Psoas muscle (tissue), 8 donors: ENCODE results near the gene SLC25A6. TPM values are rescaled to one million over a fixed set of nuclear protein-coding genes. Genes with fewer than 3 reads are reported as not detected.

ENCODE experiments used
- ATAC-seq, 4 donors: fragments of 200-7000 bp; cut with Tn5 transposase; one replicate each; pipeline ENCODE4 v1.9.1; 2020; ENCODE audit warnings: moderate library complexity in 3 of 4, mild to moderate bottlenecking in 2 of 4
- DNase-seq, 2 donors: peaks; one replicate each; pipeline ENCODE4 v3.0.0-alpha.2; 2020
- H3K27ac ChIP-seq: fragments of 200-600 bp; one replicate; pipeline ENCODE4 v1.8.0; 2022
- H3K27me3 ChIP-seq, 3 donors: fragments of 200-600 bp in 1 of 3; one replicate each; pipeline versions ENCODE4 v1.6.1 to v1.8.0; 2013 to 2022; ENCODE audit warnings: low read length in 2 of 3, mild to moderate bottlenecking in 2 of 3, moderate library complexity in 1 of 3; ENCODE audit not compliant: insufficient read depth in 3 of 3
- H3K36me3 ChIP-seq, 2 donors: fragments of 200-600 bp in 1 of 2; one replicate each; pipeline versions ENCODE4 v1.6.1 to v1.8.0; 2013 to 2022; ENCODE audit warnings: low read depth in 1 of 2, mild to moderate bottlenecking in 1 of 2, moderate library complexity in 1 of 2; ENCODE audit not compliant: insufficient read depth in 1 of 2
- H3K4me1 ChIP-seq: fragments of 200-600 bp; one replicate; pipeline ENCODE4 v1.8.0; 2022
- H3K4me3 ChIP-seq: fragments of 200-600 bp; one replicate; pipeline ENCODE4 v1.8.0; 2022; ENCODE audit warnings: mild to moderate bottlenecking
- H3K9me3 ChIP-seq: fragments of 200-600 bp; one replicate; pipeline ENCODE4 v1.8.0; 2022
- WGBS, 3 donors: extraction: QIAGEN DNeasy Blood & Tissue Kit; methylation state at CpG; one replicate each; pipeline versions ENCODE4 v1.1.6 to v1.1.7; 2013; 5-methylcytosine and 5-hydroxymethylcytosine counted together
- intact Hi-C, 2 donors: fragments of 100-400 bp; cut with DNase I; formaldehyde crosslinking; loops; one replicate each; pipeline versions ENCODE4 v1.11.0 to v1.14.2; 2022
- polyA plus RNA-seq, 3 donors: library from polyadenylated mRNA; stranded (reverse); fragments of 200-250 nt; gene quantifications; one replicate each; pipeline ENCODE4 v1.2.3, GENCODE V29; 2013
- total RNA-seq, 4 donors: library from RNA; stranded (reverse); fragmentation: NEBNext Ultra II Directional in 2 of 4; extraction: Animal tissue kit (Norgen Biotek cat#: 25700) in 2 of 4; gene quantifications; one replicate each; pipeline versions ENCODE4 v1.2.1 to v1.2.4, GENCODE V29; 2021 to 2023
- TF ChIP-seq, protein P1 (sequence below): fragments of 200-600 bp; IDR thresholded peaks from one replicate; pipeline ENCODE4 v1.8.0; 2022; ENCODE audit warnings: antibody characterized with exemption
- donor health status: healthy with polysubstance abuse.
- donor health status: DM: no; HTN: no; CAD: no; lungs with moderate emphysema.
- donor health status: Bipolar disorder and iron deficiency.
- donor health status: healthy.
- donor health status: DM: yes; HTN: yes; CAD: no.
- donor health status: DM: no; HTN: no; CAD: no.
- donor health status: DM: no; HTN: no; CAD: no.
- donor health status: DM: yes; HTN: yes; CAD: no.

SLC25A6 gene
- total and polyA plus RNA-seq, 7 donors: 48.4 to 189 (median 83.0) TPM

DNA sequence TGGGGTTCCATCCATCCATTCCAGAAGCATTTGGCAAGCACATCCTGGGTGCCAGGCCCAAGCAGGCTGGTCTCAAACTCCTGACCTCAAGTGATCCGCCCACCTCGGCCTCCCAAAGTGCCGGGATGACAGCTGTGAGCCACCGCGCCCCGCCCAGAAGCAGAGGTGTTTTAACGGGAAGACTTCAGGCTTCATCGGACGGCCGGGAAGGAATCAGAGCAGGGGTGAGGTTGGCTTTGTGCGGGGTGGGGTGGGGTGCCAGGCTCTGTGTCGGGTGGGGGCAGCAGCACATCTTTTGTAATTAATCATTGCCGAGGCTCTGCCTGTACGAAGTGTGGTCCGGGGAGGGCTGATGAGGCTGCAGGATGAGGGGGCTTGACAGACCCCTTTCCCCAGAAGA, 5.1 kb upstream of the SLC25A6 start:
- intact Hi-C loops: loop anchor here in 1 of 2 donors (10.0 kb wide), 1 partner anchor 48 kb away; no protein-coding TSS in a partner anchor

DNA sequence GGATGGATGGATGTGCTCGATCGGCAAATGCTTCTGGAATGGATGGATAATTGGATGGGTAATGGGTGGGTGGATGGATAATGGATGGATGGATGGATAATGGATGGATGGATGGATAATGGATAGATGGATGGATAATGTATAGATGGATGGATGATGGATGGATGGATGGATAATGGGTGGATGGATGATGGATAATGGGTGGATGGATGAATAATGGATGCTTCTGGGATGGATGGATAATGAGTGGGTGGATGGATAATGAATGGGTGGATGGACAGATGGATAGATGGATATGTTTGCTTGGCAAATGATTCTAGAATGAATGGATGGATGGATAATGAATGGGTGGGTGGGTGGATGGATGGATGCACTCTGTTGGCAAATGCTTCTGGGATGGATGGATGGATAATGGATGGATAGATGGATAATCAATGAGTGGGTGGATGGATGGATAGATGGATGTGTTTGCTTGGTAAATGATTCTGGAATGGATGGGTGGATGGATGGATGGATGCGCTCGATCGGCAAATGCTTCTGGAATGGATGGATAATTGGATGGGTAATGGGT, 3.8 kb upstream of the SLC25A6 start:
- TF ChIP-seq, protein P1, sequence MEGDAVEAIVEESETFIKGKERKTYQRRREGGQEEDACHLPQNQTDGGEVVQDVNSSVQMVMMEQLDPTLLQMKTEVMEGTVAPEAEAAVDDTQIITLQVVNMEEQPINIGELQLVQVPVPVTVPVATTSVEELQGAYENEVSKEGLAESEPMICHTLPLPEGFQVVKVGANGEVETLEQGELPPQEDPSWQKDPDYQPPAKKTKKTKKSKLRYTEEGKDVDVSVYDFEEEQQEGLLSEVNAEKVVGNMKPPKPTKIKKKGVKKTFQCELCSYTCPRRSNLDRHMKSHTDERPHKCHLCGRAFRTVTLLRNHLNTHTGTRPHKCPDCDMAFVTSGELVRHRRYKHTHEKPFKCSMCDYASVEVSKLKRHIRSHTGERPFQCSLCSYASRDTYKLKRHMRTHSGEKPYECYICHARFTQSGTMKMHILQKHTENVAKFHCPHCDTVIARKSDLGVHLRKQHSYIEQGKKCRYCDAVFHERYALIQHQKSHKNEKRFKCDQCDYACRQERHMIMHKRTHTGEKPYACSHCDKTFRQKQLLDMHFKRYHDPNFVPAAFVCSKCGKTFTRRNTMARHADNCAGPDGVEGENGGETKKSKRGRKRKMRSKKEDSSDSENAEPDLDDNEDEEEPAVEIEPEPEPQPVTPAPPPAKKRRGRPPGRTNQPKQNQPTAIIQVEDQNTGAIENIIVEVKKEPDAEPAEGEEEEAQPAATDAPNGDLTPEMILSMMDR: no peak
- ATAC-seq (no peak), DNase-seq (no peak)
- Histone ChIP-seq H3K36me3 (peaks cover 0 to 36% of the 10 kb centered on the region in 2 donors), H3K27ac (no peak overlapping the region), H3K4me3 (no peak overlapping the region), H3K27me3 (no peaks in the 10 kb centered on the region), H3K9me3 (no peaks in the 10 kb centered on the region), H3K4me1 (peaks cover 22% of the 10 kb centered on the region)
- 95 to 99% (median 97%) methylated on average over 5 of the region's 5 CpGs for WGBS, 3 donors
- intact Hi-C loops: loop anchor here in 1 of 2 donors (10.0 kb wide), 1 partner anchor 49 kb away; no protein-coding TSS in a partner anchor

More for the DNA sequence above, 5.1 kb upstream of the SLC25A6 start:
- 79 to 82% (median 81%) methylated on average over 14 to 15 of the region's 15 CpGs for WGBS, 3 donors
- H3K27me3 ChIP-seq: no peaks in the 10 kb centered on the region
- ATAC-seq (no peak), DNase-seq (peak in 1 of 2 donors; percentile 36)
- peaks cover 0 to 40% of the 10 kb centered on the region in 2 donors for H3K36me3 ChIP-seq
- H3K9me3 ChIP-seq: no peaks in the 10 kb centered on the region
- no peak overlapping the region for H3K4me3 ChIP-seq
- no peak overlapping the region for H3K27ac ChIP-seq
- peaks cover 20% of the 10 kb centered on the region for H3K4me1 ChIP-seq
- TF ChIP-seq, protein P1: no peak

DNA sequence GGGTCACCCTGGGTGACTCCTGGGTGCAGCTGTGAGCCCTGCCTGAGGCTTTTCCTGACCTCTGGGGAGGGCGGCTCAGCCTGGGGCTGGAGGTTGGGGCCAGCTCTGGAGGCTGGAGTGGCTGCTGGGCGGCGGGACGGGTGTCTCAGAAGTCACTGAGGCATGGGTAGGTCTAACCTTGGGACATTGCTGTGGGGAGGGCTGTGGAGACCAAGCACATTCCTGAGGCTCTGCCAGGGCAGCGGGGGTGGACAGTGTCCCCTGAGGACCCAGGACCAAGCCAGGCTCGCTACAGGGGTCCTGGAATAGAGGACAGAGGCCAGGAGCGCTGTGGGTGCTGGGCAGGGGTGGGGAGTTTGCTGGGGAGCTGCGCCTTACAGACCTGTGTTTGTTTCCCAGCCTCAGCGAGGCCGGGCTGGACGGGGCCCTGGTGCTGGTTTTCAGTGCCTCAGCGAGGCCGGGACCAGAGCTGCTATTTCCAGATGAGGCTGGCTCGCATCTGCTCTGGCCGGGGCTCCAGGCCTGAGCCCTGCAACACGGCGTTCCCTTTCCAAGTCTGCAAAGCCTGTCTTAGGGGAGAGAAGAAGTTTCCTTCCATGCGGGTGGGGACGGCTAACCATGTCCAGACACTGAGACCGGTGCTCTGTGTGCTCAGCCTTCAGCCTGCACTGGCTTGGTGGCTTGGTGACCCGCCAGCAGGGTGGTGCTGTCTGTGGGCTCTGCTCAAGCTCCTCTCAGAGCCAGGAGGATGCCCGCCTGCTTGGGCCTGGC, 3.0 kb upstream of the SLC25A6 start:
- H3K36me3 ChIP-seq: peaks cover 2 to 36% of the 10 kb centered on the region in 2 donors
- no peaks in the 10 kb centered on the region for H3K9me3 ChIP-seq
- H3K27me3 ChIP-seq: no peaks in the 10 kb centered on the region
- intact Hi-C loops: loop anchor here (5.0 to 10.0 kb wide), 2 partner anchors 50 to 57 kb away; partner anchors contain the start of gene ASMTL (in 1 of the 2)
- peaks cover 30% of the 10 kb centered on the region for H3K4me1 ChIP-seq
- TF ChIP-seq, protein P1: no peak
- ATAC-seq: no peak
- H3K27ac ChIP-seq: no peak overlapping the region
- DNase-seq: peak; percentile 20 to 68
- WGBS, 3 donors: 74 to 81% (median 77%) methylated on average over 22 of the region's 22 CpGs
- no peak overlapping the region for H3K4me3 ChIP-seq

DNA sequence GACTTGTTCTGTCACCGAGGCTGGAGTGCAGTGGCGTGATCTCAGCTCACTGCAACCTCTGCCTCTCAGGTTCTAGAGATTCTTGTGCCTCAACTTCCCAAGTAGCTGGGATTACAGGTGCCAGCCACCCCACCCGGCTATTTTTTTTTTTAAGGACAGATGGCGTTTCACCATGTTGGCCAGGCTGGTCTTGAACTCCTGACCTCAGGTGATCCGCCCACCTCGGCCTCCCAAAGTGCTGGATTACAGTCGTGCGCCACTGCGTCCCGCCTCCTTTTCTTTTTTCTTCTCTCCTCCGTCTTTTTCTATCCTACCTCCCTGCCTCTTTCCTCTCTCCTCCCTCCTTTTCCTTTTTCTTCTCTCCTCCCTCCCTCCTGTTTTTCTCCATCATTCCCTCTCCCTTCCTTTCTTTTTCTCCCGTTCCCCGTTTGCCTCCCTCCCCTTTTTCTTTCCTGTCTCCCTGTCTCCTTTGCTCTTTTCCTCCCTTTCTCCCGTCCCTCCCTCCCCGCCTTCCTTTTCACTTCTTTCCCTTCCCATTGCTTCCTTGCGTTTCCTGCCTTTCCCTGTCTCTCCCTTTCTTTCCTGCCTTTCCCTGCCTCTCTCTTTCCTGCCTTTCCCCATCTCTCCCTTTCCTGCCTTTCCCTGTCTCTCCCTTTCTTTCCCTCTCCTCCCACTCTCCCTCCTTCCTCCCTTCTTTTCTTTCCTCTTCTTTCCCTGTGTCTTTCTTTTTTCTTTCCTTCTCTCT, 2.1 kb upstream of the SLC25A6 start:
- intact Hi-C loops: loop anchor here (5.0 to 10.0 kb wide), 2 partner anchors 51 to 58 kb away; partner anchors contain the start of gene ASMTL (in 1 of the 2)
- H3K27me3 ChIP-seq: no peaks in the 10 kb centered on the region
- 54 to 60% (median 57%) methylated on average over 16 of the region's 16 CpGs for WGBS, 3 donors
- H3K9me3 ChIP-seq: no peaks in the 10 kb centered on the region
- H3K4me3 ChIP-seq: peak overlapping the region; percentile 96
- peak overlapping the region; percentile 67 for H3K27ac ChIP-seq
- DNase-seq (peak; percentile 2 to 33), ATAC-seq (no peak)
- H3K36me3 ChIP-seq: peaks cover 2 to 42% of the 10 kb centered on the region in 2 donors
- peaks cover 37% of the 10 kb centered on the region for H3K4me1 ChIP-seq
- TF ChIP-seq, protein P1: no peak
